Ovary (tissue), 9 donors: ENCODE data around the gene AOPEP. TPM values are rescaled to one million over a fixed set of nuclear protein-coding genes. Genes with fewer than 3 reads are reported as not detected.

Experiments
- DNase-seq, 5 donors: peaks; one replicate each; pipeline ENCODE4 v3.0.0-alpha.2; 2019 to 2020
- H3K27ac ChIP-seq, 2 donors: fragments of 200-600 bp; one replicate each; pipeline versions ENCODE4 v1.5.1 to v1.8.0; 2019 to 2022
- H3K27me3 ChIP-seq: fragments of 200-600 bp; one replicate; pipeline ENCODE4 v1.8.0; 2022
- H3K36me3 ChIP-seq: fragments of 200-600 bp; sonication (generic); one replicate; pipeline ENCODE4 v1.5.1; 2019
- H3K4me1 ChIP-seq: one replicate; pipeline ENCODE4 v1.8.1; 2013; ENCODE audit warnings: mild to moderate bottlenecking, moderate library complexity; ENCODE audit not compliant: insufficient read depth
- H3K4me3 ChIP-seq: fragments of 200-600 bp; sonication (generic); one replicate; pipeline ENCODE4 v1.5.1; 2017
- H3K9me3 ChIP-seq, 2 donors: fragments of 200-600 bp in 1 of 2; sonication (generic) in 1 of 2; one replicate each; pipeline versions ENCODE4 v1.5.1 to v1.8.1; 2013 to 2019; ENCODE audit warnings: mild to moderate bottlenecking in 1 of 2, moderate library complexity in 1 of 2
- EP300 ChIP-seq: sonication (generic); formaldehyde crosslinking; IDR thresholded peaks from one replicate; pipeline ENCODE4 v1.6.1; 2017; ENCODE audit warnings: antibody characterized with exemption
- POLR2A ChIP-seq: fragments of 450-650 bp; IDR thresholded peaks from one replicate; pipeline ENCODE4 v1.6.1; 2017; ENCODE audit warnings: antibody characterized with exemption, mild to moderate bottlenecking, moderate library complexity
- WGBS, 3 donors: extraction: QIAGEN DNeasy Blood & Tissue Kit in 1 of 3; methylation state at CpG; one replicate each; pipeline versions ENCODE4 v1.1.5 to v1.1.7; 2013 to 2017; 5-methylcytosine and 5-hydroxymethylcytosine counted together
- intact Hi-C, 4 donors: fragments of 100-400 bp; cut with DNase I; formaldehyde crosslinking; loops; one replicate each; pipeline versions ENCODE4 v1.11.0 to v1.15.1; 2022 to 2023
- polyA plus RNA-seq, 2 donors: library from polyadenylated mRNA; stranded (reverse); fragments of 200-250 nt in 1 of 2; fragments of 350-450 nt in 1 of 2; fragmentation: Illumina TruSeq in 1 of 2; extraction: RNeasy Lipid Tissue Mini Kit (QIAGEN cat#74804) in 1 of 2; gene quantifications; one replicate each; pipeline ENCODE4 v1.2.3, GENCODE V29; 2013 to 2014
- total RNA-seq, 7 donors: library from RNA; depleted of rRNA in 2 of 7; stranded (reverse); fragments of >200 nt in 2 of 7; fragmentation: NEBNext Ultra II Directional in 3 of 7; extraction: Animal tissue kit (Norgen Biotek cat#: 25700) in 3 of 7; gene quantifications; one replicate each; pipeline versions ENCODE4 v1.1.0 to v1.2.4, GENCODE V29; 2016 to 2023
- TF ChIP-seq, protein P1 (sequence below), 3 donors: fragments of 450-650 bp in 2 of 3; fragments of 200-600 bp in 1 of 3; IDR thresholded peaks; one replicate each; pipeline versions ENCODE4 v1.5.1 to v1.8.0; 2016 to 2022; ENCODE audit warnings: antibody characterized with exemption in 3 of 3, mild to moderate bottlenecking in 1 of 3
- donor health status: DM: no; HTN: no; CAD: no; lungs with moderate emphysema.
- donor health status: DM: no; HTN: no; CAD: no.
- donor health status: Bipolar disorder and iron deficiency.
- donor health status: DM: yes; HTN: yes; CAD: no.
- donor health status: DM: no; HTN: no; CAD: no.
- donor health status: DM: yes; HTN: yes; CAD: no.

The AOPEP gene
- total and polyA plus RNA-seq, 9 donors = 40.0 to 141 (median 82.1) TPM

DNA sequence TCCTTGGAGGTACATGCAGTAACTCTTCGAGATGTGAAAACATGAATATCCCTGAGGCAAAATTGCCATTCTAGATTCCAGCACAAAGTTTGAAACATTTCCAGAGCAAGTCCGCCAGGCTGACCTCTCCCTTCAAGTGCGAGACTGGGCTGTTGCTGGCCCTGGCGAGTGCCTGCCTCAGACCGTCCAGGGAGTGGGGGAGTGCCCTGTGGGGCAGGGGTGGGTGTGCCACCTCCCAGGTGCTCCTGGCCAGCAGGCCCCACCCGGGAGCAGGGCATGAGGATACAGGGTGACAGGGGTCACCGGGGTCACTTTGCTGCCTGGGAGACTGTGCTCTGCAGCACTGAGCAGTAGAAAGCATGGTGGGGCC lies 199.9 kb downstream of the AOPEP start:
- no peak for TF ChIP-seq EP300
- TF ChIP-seq POLR2A = no peak
- TF ChIP-seq, protein P1, sequence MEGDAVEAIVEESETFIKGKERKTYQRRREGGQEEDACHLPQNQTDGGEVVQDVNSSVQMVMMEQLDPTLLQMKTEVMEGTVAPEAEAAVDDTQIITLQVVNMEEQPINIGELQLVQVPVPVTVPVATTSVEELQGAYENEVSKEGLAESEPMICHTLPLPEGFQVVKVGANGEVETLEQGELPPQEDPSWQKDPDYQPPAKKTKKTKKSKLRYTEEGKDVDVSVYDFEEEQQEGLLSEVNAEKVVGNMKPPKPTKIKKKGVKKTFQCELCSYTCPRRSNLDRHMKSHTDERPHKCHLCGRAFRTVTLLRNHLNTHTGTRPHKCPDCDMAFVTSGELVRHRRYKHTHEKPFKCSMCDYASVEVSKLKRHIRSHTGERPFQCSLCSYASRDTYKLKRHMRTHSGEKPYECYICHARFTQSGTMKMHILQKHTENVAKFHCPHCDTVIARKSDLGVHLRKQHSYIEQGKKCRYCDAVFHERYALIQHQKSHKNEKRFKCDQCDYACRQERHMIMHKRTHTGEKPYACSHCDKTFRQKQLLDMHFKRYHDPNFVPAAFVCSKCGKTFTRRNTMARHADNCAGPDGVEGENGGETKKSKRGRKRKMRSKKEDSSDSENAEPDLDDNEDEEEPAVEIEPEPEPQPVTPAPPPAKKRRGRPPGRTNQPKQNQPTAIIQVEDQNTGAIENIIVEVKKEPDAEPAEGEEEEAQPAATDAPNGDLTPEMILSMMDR (IDR thresholded peaks at IDR 0.05) = no peak
- intact Hi-C loops = loop anchor here in 1 of 4 donors (10.0 kb wide), 1 partner anchor 68 kb away; no protein-coding TSS in a partner anchor
- Histone ChIP-seq H3K4me1 (peaks cover 11% of the 10 kb centered on the region), H3K36me3 (no peaks in the 10 kb centered on the region), H3K27me3 (no peaks in the 10 kb centered on the region), H3K4me3 (no peak overlapping the region), H3K27ac (no peak overlapping the region), H3K9me3 (no peaks in the 10 kb centered on the region)
- 77 to 78% (median 78%) methylated on average over 7 of the region's 7 CpGs for WGBS, 3 donors
- DNase-seq = peak in 2 of 5 donors; percentile 26 to 36

DNA sequence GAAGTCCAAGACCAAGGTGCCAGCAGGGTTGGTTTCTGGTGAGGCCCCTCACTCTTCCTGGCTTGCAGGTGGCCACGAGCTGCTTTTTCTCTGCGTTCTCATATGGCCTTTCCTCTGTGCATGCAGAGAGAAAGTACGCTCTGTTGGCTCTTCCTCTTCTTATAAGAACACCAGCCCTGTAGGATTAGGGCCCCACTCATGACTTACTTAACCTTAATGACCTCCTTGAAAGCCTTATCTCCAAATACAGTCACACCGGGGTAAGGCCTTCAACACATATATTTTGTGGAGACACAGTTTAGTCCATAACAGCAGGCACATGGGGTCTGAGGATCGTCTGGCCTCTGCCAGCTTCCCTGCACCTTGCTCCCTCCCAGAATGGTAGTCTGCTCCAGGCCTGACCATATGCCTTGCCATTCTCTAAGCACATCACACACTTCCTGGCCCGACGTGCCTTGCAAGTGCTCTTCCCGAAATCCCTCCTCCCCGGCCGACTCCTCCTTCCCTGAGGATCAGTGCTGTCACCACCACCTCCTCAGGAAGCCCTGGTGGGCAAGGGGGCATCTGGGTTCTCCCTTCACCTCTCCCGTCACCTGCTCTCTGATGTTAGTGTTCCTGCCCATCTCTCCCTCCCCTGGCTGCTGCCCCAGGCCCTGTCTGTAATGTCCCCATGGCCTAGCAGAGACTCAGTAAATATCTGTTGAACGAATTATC lies 200.7 kb downstream of the AOPEP start:
- Histone ChIP-seq H3K27ac (no peak overlapping the region), H3K4me1 (peaks cover 8% of the 10 kb centered on the region)
- 93 to 98% (median 96%) methylated on average over 12 of the region's 12 CpGs for WGBS, 3 donors

DNA sequence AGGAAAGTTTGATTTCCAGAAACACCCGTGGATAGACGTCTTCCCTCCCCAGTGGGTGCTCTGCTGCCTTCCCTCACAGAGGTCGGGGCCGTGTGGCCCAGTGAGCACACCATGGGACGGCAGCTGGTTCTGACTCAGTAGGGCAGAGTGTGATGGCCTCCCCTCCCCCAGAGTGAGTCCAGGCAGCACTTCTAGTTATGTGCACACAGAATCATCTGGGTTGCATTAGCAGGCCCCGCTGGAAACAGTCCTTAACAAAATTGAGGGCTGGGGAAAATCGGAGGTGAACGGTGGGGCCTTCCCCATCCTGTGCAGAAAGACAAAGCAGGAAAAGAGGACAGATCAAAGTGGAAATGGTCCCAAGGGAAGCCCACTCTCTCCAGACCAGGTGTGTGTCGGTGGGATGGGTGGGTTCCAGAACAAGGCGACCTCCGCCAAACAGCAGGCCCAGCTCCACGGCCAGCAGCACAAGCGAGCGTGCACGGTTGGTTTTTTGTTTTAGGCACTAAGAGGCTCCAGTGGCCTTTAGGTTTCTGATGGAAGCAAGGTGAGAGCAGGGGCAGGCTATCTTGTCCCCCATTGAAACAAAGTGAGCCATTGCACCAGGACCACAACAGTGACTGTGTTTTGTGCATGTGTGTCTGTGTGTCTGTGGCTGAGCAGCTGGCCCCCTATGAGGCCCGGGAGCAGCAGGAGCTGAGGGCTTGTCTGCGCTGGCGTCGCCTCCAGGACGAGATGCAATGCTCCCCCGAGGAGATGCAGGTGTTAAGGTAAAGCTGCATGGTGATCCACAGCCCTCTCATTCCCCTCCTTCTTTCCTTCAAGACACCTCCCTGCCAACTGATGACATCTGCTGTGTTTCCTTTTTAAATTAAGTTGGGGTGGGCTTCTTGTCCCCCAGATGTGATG lies 201.5 kb downstream of the AOPEP start:
- DNase-seq = peak in 2 of 5 donors; percentile 14 to 18
- no peaks in the 10 kb centered on the region for H3K27me3 ChIP-seq
- intact Hi-C loops = loop anchor here in 1 of 4 donors (10.0 kb wide), 1 partner anchor 67 kb away; no protein-coding TSS in a partner anchor
- H3K9me3 ChIP-seq = no peaks in the 10 kb centered on the region
- no peak overlapping the region for H3K27ac ChIP-seq
- TF ChIP-seq EP300 (no peak), POLR2A (no peak)
- TF ChIP-seq, protein P1 (IDR thresholded peaks at IDR 0.05) = no peak
- WGBS, 3 donors = 85 to 91% (median 87%) methylated on average over 21 of the region's 21 CpGs
- H3K36me3 ChIP-seq = no peaks in the 10 kb centered on the region
- peaks cover 4% of the 10 kb centered on the region for H3K4me1 ChIP-seq
- no peak overlapping the region for H3K4me3 ChIP-seq

More for the DNA sequence above, 200.7 kb downstream of the AOPEP start:
- intact Hi-C loops = loop anchor here in 1 of 4 donors (10.0 kb wide), 1 partner anchor 68 kb away; no protein-coding TSS in a partner anchor
- Histone ChIP-seq H3K36me3 (no peaks in the 10 kb centered on the region), H3K9me3 (no peaks in the 10 kb centered on the region), H3K4me3 (no peak overlapping the region), H3K27me3 (no peaks in the 10 kb centered on the region)
- no peak for TF ChIP-seq POLR2A
- TF ChIP-seq, protein P1 (IDR thresholded peaks at IDR 0.05) = no peak
- no peak for TF ChIP-seq EP300
- peak in 2 of 5 donors; percentile 10 to 18 for DNase-seq

DNA sequence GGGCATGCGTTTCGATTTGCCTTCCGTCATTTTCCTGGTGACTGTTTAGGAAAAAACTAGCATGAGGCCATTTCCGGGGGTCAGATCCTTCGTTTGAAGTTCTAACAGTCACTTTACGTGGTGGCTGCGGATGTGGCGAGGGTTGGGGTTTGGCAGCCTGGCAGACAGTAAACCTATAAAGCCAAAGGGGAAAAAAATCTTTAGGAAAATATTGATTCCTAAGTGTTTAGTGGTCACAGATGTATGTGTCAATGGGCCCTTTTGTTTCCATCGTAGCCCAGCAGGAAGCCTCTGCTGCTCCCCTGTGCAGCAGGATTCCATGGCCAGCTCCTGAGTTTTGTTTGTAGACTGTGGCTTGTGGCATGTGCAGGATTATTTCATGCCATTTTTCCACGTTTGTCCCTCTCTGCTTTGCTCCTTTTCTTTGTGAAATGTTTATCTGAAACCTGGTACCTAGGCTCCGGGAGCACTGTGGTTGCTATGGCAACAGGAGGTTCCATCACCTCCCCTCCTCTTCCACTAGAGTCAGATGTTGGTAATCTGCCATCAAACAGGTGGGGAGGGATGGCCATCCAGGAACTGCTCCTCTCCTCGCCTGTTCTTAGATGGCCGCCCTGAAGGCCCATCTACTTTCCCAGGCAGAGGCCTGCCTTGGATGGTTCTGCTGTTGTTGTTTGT lies 202.3 kb downstream of the AOPEP start:
- DNase-seq = peak in 2 of 5 donors; percentile 6 to 9
- Histone ChIP-seq H3K9me3 (no peaks in the 10 kb centered on the region), H3K4me1 (no peaks in the 10 kb centered on the region), H3K36me3 (no peaks in the 10 kb centered on the region), H3K27me3 (no peaks in the 10 kb centered on the region), H3K27ac (no peak overlapping the region), H3K4me3 (no peak overlapping the region)
- 81 to 88% (median 85%) methylated on average over 13 of the region's 13 CpGs for WGBS, 3 donors
- intact Hi-C loops = loop anchor here in 1 of 4 donors (10.0 kb wide), 1 partner anchor 66 kb away; no protein-coding TSS in a partner anchor
- TF ChIP-seq, protein P1 (IDR thresholded peaks at IDR 0.05) = no peak
- TF ChIP-seq EP300 (no peak), POLR2A (no peak)
